Measurements from ENCODE around the gene CD22. TPM values are rescaled to one million over a fixed set of nuclear protein-coding genes. Genes with fewer than 3 reads are reported as not detected.

Gene CD22
- total and polyA plus RNA-seq, 8 donors = 2.0 to 5.7 (median 4.0) TPM; not detected in 3

DNA sequence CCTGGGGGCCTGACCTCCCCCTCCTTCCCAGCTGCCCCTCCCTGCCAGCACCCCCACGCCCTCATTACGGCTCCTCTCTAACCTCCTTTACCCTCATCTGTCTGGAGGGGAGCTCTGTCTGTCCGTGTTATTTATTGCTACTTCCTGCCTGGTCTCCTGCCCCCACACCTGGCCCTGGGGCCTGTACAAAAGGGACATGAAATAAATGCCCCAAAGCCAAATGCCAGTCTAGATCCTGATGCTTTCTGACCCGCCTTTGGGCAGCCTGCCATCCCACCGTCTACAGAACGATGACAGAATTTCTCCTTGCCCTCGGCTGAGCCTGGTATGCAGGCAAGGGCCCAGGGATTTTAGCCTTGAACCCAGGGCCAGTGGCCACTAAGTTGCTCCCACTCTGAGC lies 15.4 kb upstream of the CD22 start:
- Histone ChIP-seq H3K4me1 (peaks cover 0 to 3% (median 0%) of the 10 kb centered on the region in 4 donors), H3K36me3 (no peaks in the 10 kb centered on the region), H3K27ac (no peak overlapping the region), H3K27me3 (peaks cover 0 to 28% (median 0%) of the 10 kb centered on the region in 3 donors), H3K9me3 (no peaks in the 10 kb centered on the region), H3K4me3 (no peak overlapping the region)
- WGBS, 5 donors = 35 to 41% (median 36%) methylated on average over 7 of the region's 7 CpGs
- intact Hi-C loops (cut with DNase I; ENCODE audit: low total_unique reads) = no loop called here
- TF ChIP-seq CTCF (IDR thresholded peaks at IDR 0.05) = no peak
- no peak for TF ChIP-seq POLR2AphosphoS5 (IDR thresholded peaks at IDR 0.05)
- TF ChIP-seq EP300 (IDR thresholded peaks at IDR 0.05) = no peak
- TF ChIP-seq POLR2A (IDR thresholded peaks at IDR 0.05) = no peak
- no peak for DNase-seq

DNA sequence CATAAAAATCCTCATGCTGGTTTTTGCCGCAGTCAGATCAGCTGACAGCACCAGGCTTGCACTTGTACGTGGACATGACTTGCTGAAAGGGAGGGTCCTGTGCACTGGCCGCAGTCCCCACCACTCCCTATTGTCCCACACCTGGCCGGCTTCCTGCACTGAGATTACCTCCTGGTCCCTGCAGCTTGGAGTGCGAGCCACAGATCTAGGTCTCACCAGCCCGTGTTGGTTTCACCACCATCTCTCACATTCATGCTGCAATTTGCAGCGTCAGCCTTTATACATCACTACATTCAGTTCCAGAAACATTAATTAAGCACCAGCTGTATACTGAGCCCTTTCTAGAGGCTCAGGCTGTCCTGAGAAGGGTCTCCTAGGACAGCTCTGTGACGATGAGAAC lies 15.0 kb upstream of the CD22 start:
- H3K27me3 ChIP-seq = peaks cover 0 to 30% (median 0%) of the 10 kb centered on the region in 3 donors
- DNase-seq = no peak
- H3K4me1 ChIP-seq = peaks cover 0 to 8% (median 0%) of the 10 kb centered on the region in 4 donors
- WGBS, 5 donors = 79 to 94% (median 84%) methylated on average over 8 of the region's 8 CpGs
- no peaks in the 10 kb centered on the region for H3K36me3 ChIP-seq
- no peaks in the 10 kb centered on the region for H3K9me3 ChIP-seq
- no peak overlapping the region for H3K4me3 ChIP-seq
- TF ChIP-seq POLR2AphosphoS5 (IDR thresholded peaks at IDR 0.05) (no peak), CTCF (IDR thresholded peaks at IDR 0.05) (no peak), EP300 (IDR thresholded peaks at IDR 0.05) (no peak), POLR2A (IDR thresholded peaks at IDR 0.05) (no peak)
- intact Hi-C loops (cut with DNase I; ENCODE audit: low total_unique reads) = no loop called here
- H3K27ac ChIP-seq = no peak overlapping the region

- peaks cover 0 to 28% (median 0%) of the 10 kb centered on the region in 3 donors for H3K27me3 ChIP-seq
- no peaks in the 10 kb centered on the region for H3K9me3 ChIP-seq
- no peaks in the 10 kb centered on the region for H3K36me3 ChIP-seq
- WGBS, 5 donors = 67 to 82% (median 81%) methylated on average over 10 of the region's 10 CpGs
- intact Hi-C loops (cut with DNase I; ENCODE audit: low total_unique reads) = no loop called here
- TF ChIP-seq CTCF (IDR thresholded peaks at IDR 0.05) = no peak
- TF ChIP-seq POLR2AphosphoS5 (IDR thresholded peaks at IDR 0.05) = no peak
- TF ChIP-seq POLR2A (IDR thresholded peaks at IDR 0.05) = no peak
- TF ChIP-seq EP300 (IDR thresholded peaks at IDR 0.05) = no peak
- DNase-seq = no peak
- peaks cover 0 to 11% (median 0%) of the 10 kb centered on the region in 4 donors for H3K4me1 ChIP-seq
- H3K4me3 ChIP-seq = no peak overlapping the region
- H3K27ac ChIP-seq = no peak overlapping the region
These were observed 14.0 kb upstream of the CD22 start for GRCh38 chr19:35314858-35315470.

- no peak for TF ChIP-seq CTCF (IDR thresholded peaks at IDR 0.05)
- TF ChIP-seq POLR2A (IDR thresholded peaks at IDR 0.05) = no peak
- TF ChIP-seq EP300 (IDR thresholded peaks at IDR 0.05) = no peak
- TF ChIP-seq POLR2AphosphoS5 (IDR thresholded peaks at IDR 0.05) = no peak
- Histone ChIP-seq H3K27ac (no peak overlapping the region), H3K27me3 (peaks cover 0 to 21% (median 0%) of the 10 kb centered on the region in 3 donors), H3K9me3 (no peaks in the 10 kb centered on the region), H3K4me3 (no peak overlapping the region), H3K36me3 (no peaks in the 10 kb centered on the region), H3K4me1 (peaks cover 0 to 19% (median 0%) of the 10 kb centered on the region in 4 donors)
- intact Hi-C loops (cut with DNase I; ENCODE audit: low total_unique reads) = no loop called here
- no peak for DNase-seq
- WGBS, 5 donors = 70 to 81% (median 79%) methylated on average over 9 of the region's 9 CpGs
These were observed 13.1 kb upstream of the CD22 start for GRCh38 chr19:35315883-35316282.
